ENCODE measurements around the gene ZBTB46.
"Not testable (repeated sequence)": the region's sequence is repeated elsewhere in the genome, so short reads cannot be mapped to it uniquely, and the experiment has no call there.

The ZBTB46 gene

DNA sequence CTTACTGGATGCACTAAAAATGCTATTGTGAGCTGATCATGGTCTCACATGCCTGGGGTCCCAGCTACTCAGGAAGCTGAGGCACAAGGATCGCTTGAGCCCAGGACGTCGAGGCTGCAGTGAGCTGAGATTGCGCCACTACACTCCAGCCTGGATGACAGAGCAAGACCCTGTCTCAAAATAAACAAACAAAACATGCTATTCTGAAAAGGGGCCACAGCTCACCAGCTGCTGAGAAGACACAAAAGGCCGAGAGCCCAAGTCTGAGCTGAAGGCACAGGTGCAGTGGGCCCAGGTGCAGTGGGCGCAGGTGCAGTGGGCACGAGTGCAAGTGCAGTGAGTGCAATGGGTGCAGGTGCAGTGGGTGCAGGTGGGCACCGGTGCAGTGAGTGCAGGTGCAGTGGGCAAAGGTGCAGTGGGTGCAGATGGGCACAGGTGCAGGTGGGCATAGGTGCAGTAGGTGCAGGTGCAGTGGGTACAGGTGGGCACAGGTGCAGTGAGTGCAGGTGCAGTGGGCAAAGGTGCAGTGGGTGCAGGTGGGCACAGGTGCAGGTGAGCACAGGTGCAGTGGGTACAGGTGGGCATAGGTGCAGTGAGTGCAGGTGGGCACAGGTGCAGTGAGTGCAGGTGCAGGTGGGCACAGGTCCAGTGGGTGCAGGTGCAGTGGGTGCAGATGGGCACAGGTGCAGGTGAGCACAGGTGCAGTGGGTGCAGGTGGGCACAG is 16.0 kb downstream of the ZBTB46 start:
- DNase-seq (ENCODE audit: low read depth): no peak

DNA sequence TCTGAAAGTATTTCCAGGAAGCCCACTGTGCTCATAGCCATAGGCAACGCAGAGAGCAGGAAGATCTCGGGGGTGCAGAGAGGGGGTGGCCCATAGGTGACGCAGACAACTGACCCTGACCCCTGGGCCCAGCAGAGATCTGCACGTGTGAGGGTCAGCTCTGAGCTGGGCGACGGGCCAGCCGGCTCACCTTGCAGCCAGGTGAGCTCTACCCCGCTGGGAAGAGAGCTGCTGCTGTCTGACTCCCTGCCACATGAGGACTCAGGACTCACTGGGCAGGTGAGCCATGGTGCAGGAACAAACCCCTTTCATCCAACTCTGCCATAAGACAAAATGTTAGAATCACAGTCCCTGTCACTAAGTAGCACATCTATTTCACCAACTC is 19.6 kb downstream of the ZBTB46 start:
- no peak for DNase-seq (ENCODE audit: low read depth)

DNA sequence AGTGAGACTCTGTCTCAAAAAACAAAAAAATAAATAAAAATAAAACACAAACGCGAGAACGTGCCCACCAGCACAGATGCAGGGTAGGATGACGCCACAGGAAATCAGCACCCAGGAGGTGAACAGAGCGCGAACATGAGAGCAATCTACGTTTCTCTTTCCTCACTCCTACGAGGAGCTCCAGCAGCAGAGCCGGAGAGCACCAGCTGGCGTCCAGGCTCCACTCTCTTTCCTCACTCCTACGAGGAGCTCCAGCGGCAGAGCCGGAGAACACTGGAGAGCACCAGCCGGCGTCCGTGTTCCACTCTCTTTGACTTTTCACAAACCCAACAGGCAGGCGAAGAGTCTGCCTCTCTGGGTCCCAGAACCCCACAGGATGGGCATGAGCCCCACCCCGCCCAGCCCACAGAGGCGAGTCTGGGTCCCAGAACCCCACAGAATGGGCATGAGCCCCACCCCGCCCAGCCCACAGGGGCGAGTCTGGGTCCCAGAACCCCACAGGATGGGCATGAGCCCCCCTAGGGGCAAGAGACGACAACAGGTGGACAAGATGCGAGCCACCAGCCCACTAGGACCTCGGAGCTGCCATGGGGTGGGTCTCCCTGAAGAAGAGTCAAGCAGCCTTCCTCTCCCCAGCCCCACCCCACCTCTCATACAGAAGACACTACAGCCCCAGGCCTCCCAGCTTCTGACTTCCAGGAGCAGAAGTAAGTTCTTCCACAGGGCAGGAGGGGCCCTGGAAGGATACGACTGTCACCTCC is 20.2 kb downstream of the ZBTB46 start:
- no peak for DNase-seq (ENCODE audit: low read depth)

DNA sequence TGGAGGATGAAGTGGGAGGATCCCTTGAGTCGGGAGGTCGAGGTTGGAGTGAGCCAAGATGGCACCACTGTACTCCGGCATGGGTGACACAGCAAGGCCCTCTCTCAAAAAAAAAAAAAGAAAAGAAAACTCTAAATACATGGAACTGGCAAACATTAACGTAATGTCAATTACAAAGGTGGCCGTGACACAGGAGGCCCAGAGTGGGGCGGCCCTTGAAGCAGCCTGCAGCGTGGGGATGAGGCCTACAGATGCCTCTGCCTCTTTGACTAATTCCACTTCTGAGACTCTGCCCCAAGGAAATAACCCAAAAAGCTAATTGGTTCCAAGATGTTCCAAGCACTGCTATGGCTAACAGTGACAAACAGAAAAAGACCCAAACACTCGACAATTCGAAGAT is 21.2 kb downstream of the ZBTB46 start:
- DNase-seq (ENCODE audit: low read depth): no peak

DNA sequence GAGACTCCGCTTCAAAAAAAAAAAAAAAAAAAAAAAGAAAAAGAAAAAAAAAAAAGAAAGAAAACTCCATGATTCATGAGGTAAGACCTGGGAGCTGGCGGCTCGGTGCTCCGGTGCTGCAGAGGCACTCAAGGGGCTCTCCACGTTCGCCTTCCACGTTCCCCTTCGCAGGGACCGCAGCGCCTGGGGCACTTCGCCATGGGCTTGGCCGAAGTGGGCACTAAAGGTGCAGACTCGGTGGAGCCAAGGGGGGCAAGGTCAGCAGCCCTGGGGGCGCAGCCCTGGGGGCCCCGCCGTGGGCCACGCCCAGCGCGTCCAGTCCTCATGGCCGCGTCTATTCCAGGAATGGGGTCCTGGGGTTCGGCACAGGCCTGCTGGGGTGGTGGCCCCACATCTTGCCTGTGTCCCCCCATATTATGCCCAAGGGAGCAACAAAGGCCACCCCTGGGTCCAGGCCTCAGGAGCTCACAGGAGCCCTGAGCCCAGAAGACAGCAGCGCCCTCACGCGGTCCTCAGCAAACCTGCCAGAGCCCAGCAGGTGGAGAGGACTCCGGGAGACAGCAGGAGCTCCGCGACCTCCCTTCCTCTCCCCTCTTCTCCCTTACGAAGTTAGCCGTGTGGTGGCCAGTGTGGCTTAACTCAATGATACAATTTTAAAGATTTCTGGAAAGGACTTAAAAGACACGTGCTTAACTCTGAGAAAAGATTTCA is 21.9 kb downstream of the ZBTB46 start:
- DNase-seq (ENCODE audit: low read depth): no peak

DNA sequence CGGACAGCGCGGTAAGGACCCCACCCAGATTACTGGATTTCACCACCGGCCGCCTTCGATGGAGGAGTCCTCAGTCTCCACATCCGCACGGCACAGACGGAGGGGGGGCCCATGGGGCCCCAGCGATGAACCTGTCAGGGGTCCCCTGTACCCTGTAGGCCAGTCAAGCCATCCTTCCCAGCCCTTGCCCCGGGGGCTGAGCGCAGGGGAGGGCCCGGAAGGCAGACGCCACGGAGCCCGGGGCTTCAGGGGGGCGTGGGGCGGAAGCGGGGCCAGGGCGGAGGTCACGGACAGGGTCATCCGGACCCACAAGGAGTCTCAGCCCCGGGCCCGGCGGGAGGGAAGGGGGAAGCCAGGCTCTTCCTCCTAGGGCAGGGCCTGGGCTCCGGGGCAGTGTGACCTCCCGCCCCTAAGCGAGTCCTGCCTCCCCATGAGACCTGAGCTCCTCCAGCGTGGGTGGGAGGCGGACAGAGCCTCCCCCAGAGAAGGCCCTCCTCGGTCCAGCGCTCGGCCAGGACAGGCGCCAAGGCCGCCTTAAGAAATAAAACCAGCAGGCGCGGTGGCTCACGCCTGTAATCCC is 22.8 kb downstream of the ZBTB46 start:
- DNase-seq (ENCODE audit: low read depth): no peak

DNA sequence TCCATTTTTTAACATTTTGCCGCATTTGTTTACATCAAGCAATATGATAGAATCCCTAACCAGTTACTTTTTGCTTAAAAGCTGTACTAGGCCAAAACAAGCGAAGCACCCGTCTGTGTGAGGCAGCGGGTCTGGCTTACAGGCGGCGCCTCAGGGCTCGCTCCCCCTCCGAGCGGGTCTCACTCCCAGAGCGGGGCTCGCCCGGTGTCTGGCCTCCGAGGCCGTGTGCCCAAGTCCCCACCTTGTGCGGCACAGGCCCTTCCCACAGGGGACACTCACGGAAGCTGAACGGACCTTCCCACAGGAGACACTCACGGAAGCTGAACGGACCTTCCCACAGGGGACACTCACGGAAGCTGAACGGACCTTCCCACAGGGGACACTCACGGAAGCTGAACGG is 23.4 kb downstream of the ZBTB46 start:
- DNase-seq (ENCODE audit: low read depth): no peak

DNA sequence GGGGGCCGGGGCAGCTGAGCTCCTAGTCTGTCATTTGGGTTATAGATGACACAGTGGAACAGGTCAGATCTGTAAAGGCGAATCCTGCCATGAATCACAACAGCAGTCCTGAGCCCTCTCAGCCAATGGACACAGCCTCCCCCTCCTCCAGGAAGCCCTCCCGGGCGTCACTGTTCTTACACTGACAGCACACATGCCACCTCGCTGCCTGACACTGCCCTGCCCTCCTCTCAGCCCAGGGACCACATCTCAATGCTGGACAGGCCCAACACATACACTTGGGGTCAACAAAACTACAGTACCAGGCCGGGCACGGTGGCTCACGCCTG is 26.8 kb downstream of the ZBTB46 start:
- DNase-seq (ENCODE audit: low read depth): no peak

DNA sequence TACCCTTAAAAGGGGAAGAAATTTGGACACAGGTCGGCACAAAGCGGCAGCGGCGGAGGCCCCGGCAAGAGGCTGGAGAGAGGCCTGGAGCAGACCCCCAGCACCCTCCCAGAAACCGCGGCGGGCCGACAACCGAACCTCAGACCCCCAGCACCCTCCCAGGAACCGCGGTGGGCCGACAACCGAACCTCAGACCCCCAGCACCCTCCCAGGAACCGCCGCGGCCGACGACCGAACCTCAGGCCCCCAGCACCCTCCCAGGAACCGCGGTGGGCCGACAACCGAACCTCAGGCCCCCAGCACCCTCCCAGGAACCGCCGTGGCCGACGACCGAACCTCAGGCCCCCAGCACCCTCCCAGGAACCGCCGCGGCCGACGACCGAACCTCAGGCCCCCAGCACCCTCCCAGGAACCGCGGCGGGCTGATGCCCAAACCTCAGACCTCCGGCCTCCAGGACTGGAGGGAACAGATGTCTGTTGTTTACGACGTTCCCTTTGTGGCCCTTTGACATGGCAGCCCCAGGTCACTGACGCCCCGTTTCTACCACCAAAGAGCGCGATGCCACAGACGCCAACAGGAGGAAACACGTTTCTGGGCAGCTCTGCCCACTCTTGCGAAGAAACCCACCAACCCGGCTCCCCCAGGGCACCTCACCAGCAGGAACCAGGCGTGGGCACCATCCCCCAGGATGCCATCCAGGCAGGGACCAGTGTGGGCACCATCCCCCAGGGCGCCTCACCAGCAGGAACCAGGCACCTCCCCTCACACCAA is 28.4 kb downstream of the ZBTB46 start:
- no peak for DNase-seq (ENCODE audit: low read depth)

DNA sequence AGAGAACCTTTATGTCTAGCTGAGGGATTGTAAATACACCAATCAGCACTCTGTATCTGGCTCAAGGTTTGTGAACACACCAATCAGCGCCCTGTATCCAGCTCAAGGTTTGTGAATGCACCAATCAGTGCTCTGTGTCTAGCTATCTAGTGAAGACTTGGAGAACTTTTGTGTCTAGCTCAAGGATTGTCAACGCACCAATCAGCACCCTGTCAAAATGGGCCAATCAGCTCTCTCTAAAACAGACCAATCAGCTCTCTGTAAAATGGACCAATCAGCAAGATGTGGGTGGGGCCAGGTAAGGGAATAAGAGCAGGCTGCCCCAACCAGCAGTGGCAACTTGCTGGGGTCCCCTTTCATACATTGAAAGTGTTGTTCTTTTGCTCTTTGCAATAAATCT is 29.9 kb downstream of the ZBTB46 start:
- not testable (repeated sequence) for DNase-seq (ENCODE audit: low read depth)

DNA sequence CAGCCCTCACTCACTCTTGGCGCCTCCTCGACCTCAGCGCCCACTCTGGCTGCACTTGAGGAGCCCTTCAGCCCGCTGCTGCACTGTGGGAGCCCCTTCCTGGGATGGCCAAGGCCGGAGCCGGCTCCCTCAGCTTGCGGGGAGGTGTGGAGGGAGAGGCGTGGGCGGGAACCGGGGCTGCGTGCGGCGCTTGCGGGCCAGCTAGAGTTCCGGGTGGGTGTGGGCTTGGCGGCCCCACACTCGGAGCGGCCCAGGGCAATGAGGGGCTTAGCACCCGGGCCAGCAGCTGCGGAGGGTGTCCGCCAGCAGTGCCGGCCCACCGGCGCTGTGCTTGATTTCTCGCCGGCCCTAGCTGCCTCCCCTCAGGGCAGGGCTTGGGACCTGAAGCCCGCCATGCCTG is 30.7 kb downstream of the ZBTB46 start:
- DNase-seq (ENCODE audit: low read depth): not testable (repeated sequence)

DNA sequence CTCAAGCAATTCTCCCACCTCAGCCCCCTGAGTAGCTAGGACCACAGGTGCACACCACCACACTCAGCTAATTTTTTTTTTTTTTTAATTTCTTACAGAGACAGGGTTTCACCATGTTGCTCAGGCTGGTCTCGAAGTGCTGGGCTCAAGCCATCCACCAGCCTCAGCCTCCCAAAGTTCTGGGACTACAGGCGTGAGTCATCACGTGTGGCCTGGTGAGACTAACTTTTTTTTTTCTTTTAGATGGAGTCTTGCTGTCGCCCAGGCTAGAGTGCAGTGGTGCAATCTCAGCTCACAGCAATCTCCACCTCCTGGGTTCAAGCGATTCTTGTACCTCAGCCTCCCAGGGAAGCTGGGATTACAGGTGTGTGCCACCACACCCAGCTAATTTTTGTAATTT is 31.9 kb downstream of the ZBTB46 start:
- not testable (repeated sequence) for DNase-seq (ENCODE audit: low read depth)

DNA sequence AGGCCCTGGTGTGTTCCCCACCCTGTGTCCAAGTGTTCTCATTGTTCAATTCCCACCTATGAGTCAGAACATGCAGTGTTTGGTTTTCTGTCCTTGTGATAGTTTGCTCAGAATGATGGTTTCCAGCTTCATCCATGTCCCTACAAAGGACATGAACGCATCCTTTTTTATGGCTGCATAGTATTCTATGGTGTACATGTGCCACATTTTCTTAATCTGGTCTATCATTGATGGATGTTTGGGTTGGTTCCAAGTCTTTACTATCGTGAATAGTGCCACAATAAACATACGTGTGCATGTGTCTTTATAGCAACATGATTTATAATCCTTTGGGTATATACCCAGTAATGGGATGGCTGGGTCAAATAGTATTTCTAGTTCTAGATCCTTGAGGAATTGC is 33.9 kb downstream of the ZBTB46 start:
- DNase-seq (ENCODE audit: low read depth): not testable (repeated sequence)

DNA sequence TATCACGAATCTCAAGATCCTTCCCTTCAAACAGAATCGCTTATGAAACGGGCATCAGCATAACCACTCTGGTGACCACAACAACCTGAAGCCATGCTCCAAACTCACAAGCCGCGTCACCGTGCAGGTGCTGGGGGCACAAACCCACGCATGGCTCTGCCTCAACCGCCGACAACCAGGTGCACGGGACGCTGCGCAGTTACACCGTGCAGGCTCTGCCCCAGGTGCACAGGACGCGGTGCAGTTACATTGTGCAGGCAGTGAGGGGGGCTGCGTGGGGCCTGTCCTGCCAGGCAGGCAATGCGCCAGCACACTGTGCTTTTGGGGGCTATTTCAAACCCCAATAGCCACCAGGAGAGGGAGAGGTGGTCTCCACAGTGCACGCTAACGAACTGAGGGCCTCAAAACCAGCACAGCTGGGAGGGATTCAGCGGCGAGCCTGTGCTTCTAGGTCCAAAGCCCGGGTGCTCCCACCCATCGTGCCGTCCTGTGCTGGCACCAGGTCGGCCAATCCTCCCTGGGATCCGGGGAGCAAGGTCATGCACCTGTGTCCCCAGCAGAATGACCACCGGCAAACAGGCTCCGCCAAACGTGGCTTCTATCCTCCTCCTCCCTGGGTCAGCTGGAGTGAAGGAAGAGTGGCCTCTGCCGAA is 35.8 kb downstream of the ZBTB46 start:
- no peak for DNase-seq (ENCODE audit: low read depth)

DNA sequence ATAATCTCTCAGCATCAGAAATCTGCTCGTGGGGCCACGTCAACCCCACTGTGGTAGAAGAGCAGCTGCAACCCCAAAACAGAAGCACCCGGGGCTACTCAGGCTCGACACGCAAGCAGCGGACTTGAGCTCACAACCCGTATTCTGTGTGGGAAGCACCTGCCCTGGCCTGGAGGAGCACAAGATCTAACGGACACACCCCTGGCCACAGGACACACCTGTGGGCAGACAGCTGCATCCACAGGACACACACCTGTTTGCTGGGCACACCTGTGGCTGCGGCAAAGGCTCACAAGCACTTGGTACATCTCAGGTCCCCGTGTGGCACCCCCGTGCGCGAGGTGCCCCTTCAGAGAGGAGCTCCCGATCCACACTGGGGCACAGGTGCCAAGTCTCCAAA is 36.5 kb downstream of the ZBTB46 start:
- DNase-seq (ENCODE audit: low read depth): no peak

DNA sequence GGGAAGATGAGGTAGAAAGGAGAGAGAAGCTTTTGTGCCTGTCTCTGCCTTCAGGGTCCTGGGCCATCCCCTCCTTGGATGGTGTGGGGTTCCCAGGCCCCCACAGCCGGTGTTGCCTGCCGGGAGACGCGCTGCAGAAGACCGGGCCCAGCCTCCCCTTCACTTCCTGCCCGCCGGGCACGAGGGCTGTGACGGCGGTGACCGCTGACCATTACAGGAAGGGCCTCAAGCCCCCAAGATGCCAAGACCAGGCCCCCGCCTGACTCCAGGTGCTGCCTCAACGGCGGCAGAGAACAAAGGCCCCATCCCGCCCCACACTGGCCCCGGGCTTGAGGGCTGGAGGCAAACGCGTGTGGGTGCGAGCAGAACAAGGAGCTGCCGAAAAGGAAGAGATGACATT is 38.2 kb downstream of the ZBTB46 start:
- no peak for DNase-seq (ENCODE audit: low read depth)

DNA sequence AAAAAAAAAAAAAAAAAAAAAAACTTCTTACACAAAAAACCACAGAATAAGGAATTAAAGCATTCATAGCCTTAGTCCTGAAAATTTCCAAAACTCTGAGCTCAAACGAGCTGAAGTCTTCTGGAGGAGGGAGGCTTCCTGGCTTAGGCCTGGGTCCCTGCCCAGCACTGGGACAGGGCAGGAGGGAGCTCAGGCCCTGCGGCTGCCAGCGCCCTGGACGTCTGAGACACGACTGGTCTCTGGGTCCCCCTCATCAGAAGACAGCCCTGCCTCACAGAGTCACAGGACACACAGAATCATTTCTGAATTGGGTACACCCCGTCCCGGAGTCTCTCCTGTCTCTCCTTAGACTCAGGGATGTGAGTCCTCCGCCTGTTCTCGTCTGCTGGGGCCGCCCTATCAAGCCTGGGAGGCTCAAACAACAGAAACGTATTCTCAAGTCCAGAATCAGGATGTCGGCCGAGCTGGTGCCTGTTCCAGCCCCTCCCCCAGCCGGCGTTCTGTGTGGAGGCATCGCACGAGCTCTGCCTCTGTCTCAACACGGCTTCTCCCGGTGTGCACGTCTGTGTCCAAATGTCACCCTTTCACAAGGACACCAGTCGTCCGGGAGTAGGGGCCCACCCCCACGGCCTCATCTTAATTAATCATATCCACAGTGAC is 39.4 kb downstream of the ZBTB46 start:
- no peak for DNase-seq (ENCODE audit: low read depth)

DNA sequence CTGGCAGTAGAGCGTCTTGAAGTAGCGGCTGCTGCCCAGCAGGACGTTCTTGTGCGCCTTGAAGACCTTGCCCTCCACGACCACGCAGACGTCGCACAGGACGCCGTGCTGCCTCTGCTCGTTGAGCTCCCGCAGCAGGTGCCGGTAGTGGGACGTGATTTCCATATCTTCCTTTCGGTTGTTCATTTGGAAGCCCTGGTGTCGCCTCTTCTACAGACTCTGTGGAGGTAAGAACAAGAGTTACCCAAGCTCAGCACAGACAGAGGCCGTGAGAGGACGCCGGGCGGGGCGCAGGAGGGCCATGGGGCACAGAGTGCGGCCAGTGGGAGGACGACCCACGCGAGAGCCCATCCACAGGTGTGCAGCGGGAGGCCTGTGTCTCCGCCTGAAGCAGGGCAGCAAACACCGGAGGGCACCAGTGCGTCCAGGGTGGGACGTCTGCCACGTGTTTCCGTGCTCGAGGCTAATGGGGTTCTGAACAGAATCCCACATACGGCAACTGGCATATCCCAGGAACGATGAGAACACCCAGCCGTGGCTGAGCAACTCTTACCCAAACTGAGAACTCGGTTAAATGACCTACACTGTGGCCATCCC is 40.4 kb downstream of the ZBTB46 start:
- no peak for DNase-seq (ENCODE audit: low read depth)

DNA sequence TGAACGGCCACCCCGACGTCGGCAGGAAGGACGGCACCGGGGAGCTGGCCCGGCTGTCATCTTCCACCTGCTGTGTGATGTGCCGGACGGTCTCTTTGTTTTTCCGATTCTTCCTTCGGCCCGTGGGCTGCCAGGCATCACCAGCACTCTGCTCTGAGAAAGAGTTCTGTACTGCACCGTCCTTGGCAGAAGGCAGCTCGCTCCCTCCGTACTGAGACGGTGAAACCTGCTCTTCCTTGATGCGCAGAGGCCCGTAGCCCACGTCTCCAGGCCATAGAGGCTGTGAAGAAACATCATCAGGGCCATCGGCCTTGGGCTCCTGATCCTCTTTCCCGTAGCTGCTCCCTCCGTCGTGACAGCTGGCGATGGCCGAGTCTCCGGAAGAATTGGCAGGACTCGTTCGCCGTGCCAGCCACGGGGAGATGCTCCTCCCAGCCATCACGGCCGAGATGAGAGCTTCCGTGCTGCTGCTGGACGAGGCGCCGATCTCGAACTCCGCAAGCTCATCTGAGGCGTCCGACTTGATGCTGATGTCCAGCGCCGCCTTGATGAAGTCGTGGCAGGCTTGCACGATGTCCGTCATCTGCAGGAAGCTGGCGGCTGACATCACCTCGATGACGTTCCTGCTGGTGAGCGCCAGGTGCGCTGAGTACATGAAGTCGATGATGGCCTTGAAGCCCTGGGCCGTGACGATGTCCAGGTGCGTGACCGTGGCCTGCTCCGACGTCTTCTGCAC is 41.1 kb downstream of the ZBTB46 start:
- DNase-seq (ENCODE audit: low read depth): no peak

DNA sequence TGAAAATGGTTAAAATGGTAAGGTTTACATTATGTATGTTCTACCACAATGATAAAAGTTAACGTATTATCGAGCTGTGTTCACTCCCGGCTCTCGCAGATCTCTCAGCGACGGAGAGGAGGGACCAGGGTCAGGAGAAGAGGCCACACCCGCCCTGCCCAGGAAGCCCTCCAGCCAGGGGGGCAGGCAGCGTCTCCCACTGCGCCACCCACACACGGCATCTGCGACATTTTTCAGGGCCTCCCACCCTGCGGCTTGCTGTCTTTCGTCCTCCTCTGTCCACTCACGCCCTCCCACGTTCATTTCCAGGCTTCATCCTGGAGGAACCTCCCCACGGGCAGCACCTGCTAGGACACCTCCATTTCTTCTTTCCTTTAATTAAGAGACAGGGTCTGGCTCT is 43.3 kb downstream of the ZBTB46 start:
- DNase-seq (ENCODE audit: low read depth): no peak
